OCI-LY3 (cell line): Measurements from ENCODE around the gene TTC13.

Experiments used
- CTCF ChIP-seq: fragments of 200-600, 300-600 bp; sonication (generic); IDR thresholded peaks from 2 replicates; pipeline ENCODE4 v1.5.1; 2014; ENCODE audit warnings: antibody characterized with exemption, low read length, low read depth
- EZH2phosphoT487 ChIP-seq: fragments of 200-600 bp; shearing (Covaris generic); IDR thresholded peaks from 2 replicates; pipeline ENCODE4 v1.6.1; 2018; ENCODE audit warnings: antibody characterized with exemption, mixed run types, low read depth

- TF ChIP-seq CTCF, result no peak
- no peak for TF ChIP-seq EZH2phosphoT487
Observed at GRCh38 chr1:231001892-231002291, 23.2 kb upstream of the TTC13 start.
